ENCODE data around the gene RER1. TPM values are rescaled to one million over a fixed set of nuclear protein-coding genes. Genes with fewer than 3 reads are reported as not detected.

Gene RER1
- total RNA-seq, 2 donors from 2014 or later: 120 to 180 TPM

DNA sequence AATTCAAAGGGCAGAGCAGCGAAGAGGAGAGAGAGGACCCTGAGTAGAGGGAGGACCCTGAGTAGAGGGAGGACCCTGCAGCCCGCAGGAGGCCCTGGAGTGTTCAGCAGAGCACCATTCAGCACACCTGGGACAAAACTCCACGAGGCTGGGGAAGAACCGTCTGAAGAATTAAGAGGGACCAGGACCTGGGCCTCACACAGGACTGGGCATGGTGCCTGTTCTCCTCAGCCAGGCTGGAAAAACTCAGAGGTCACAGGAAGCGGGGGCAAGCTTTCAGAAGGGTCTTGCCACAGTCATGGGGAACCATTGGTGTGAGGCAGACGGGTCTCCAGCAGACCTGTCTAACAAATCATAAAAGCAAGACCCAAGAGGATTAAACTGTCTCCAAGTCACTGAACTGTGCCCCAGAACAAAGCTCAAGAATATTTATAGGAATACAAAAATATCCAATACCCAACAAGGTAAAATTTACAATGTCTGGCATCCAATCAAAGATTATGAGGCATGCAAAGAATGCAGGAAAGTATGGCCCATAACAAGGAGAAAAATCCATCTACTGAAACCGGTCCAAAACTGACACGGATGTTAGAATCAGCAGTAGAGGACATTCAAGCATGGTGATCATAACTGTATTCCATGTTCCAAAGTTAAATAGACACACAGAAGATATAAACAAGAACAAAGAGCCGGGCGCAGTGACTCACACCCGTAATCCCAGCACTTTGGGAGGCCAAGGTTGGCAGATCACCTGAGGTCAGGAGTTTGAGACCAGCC lies 30.9 kb upstream of the RER1 start:
- ATAC-seq (replicated peaks): no peak
- H3K4me1 Mint-ChIP-seq: no peaks in the 10 kb centered on the region
- no peak overlapping the region for H3K27ac Mint-ChIP-seq
- H3K4me3 Mint-ChIP-seq: no peak overlapping the region
- peaks cover 5% of the 10 kb centered on the region for H3K9me3 Mint-ChIP-seq
- H3K36me3 Mint-ChIP-seq (ENCODE audit: low read depth): no peaks in the 10 kb centered on the region
- H3K27me3 Mint-ChIP-seq: no peaks in the 10 kb centered on the region

DNA sequence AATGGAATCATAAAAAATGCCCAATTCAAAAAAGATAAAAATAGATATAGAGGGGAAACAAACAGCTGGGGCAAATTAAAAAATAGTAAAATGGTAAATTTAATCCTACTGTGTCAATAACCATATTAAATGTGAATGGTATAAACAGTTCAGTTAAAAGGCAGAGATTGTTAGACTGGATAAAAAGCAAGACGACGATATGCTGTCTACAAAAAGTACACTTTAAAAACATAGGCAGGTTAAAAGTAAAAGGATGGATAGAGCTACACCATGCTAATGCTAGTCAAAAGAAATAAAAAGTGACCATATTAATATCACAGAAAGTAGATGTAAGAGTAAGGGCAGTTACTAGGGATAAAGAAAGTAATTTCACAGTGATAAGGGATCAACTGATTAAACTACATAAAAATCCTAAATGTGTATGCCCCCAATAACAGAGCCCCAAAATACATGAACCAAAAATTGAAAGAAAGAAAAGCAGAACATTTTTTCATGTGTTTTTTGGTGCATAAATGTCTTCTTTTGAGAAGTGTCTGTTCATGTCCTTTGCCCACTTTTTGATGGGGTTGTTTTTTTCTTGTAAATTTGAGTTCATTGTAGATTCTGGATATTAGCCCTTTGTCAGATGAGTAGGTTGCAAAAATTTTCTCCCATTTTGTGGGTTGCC lies 27.7 kb upstream of the RER1 start:
- ATAC-seq (replicated peaks): no peak
- H3K9me3 Mint-ChIP-seq: peaks cover 5% of the 10 kb centered on the region
- no peak overlapping the region for H3K4me3 Mint-ChIP-seq
- H3K36me3 Mint-ChIP-seq (ENCODE audit: low read depth): no peaks in the 10 kb centered on the region
- H3K27me3 Mint-ChIP-seq: no peaks in the 10 kb centered on the region
- no peak overlapping the region for H3K27ac Mint-ChIP-seq
- no peaks in the 10 kb centered on the region for H3K4me1 Mint-ChIP-seq

DNA sequence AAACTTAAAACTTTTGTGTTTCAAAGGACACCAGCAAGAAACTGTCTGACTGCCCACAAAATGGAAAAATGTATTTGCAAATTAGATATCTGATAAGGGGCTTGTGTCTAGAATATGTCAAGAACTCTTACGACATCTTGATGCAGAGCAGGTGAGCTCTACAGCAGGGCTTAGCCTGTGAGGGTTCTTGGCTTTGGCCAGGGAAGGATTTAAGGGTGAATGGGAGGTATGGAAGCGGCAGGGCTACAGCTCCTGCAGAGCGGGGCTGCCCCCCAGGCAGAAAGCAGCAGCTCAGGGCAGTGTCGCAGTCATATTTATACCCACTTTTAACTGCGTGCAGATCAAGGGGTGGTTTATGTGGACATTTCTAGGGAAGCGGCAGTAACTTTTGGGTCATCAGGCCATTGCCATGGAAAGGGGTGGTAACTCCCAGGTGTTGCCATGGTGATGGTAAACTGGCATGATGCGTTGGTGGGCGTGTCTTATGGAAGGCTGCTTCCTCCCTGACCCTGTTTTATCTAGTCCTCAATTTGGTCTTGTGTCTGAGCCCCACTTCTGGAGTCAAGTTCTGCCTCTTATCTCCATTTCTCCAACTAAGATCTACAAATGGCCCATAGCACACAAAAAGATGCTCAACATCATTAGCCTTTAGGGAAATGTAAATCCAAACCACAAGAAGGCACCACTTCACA lies 23.4 kb upstream of the RER1 start:
- no peak for ATAC-seq (replicated peaks)
- H3K4me1 Mint-ChIP-seq: no peaks in the 10 kb centered on the region
- H3K9me3 Mint-ChIP-seq: peaks cover 5% of the 10 kb centered on the region
- no peak overlapping the region for H3K4me3 Mint-ChIP-seq
- H3K27me3 Mint-ChIP-seq: no peaks in the 10 kb centered on the region
- no peaks in the 10 kb centered on the region for H3K36me3 Mint-ChIP-seq (ENCODE audit: low read depth)
- no peak overlapping the region for H3K27ac Mint-ChIP-seq

DNA sequence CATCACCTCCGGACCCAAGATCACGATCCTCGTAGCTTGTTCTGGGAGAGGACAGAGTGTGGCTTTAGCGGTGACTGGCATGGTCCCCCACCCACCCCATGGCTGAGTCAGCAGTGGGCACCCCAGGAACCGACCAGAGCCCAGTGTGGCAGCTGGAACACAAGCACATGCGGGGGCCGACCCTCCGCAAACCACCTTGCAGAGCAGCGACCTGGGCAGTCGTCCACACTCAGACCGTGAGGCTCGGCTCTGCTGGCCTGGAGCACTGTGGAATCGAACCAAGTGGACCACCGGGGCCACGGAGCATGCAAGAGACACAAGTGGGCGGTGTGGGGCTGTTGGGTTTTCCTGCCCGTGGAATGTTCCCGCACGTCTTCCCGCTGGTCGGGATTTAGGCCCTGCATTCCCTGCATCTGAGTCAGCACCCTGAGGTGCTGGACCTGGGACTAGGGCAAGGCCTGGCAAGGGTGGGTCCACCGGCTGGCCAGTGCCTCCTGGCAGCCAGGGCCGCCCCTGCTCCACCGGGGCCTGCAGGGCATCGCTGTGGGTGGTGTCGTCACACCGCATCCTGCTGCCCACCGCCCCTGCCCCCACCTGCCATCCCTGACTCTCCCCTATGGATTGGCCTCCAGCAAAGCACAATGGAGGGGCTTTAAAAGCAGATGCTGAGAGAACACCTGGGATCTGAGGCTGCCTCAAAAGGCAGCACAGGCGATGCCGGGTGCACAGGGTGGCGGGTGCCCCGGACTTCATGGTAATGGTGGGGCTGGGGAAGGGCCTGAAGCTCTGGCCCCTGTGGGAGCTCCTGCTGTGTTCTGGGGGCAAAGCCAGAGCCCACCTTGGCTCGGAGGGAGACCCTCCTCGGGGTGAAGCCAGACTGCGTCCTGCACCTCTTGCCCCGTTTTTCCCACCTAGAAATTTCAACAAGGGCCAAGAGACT lies 18.8 kb upstream of the RER1 start:
- Mint-ChIP-seq H3K4me3 (no peak overlapping the region), H3K4me1 (no peaks in the 10 kb centered on the region), H3K9me3 (no peaks in the 10 kb centered on the region), H3K27ac (no peak overlapping the region), H3K36me3 (ENCODE audit: low read depth) (no peaks in the 10 kb centered on the region), H3K27me3 (no peaks in the 10 kb centered on the region)
- no peak for ATAC-seq (replicated peaks)

DNA sequence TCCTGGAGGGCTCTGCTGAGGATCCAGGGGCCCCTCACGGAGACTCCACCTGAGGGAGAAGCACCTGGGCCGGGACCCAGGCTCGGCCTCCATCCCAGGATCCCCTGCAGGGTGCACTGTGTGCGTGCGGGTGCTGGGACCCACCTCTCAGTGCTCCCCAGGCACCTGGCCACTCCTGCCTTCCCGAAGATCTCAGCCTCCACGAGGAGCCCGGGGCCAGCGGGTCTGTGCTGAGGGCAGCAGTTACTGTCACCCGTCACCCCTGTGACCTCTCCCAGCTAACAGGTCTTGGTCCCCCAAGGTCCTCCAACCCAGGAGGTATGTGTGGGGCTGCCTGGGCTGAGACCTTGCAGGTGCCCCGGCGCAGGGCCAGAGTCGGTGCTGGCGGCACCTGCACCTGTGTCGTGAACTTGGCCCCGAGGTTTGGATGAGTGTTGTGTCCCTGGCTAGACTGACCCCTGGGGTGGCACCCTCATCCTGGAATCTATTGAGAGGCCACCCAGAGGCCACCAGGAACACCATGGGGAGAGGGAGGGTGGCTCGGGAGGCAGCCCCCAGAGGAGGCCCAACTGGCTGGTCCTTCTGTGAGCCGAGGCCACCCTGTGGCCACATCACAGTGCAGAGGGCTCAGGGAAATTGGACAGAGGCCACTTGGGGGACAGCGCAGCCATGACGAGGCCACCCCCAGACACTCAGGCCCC lies 17.9 kb upstream of the RER1 start:
- no peak overlapping the region for H3K27ac Mint-ChIP-seq
- no peaks in the 10 kb centered on the region for H3K36me3 Mint-ChIP-seq (ENCODE audit: low read depth)
- H3K9me3 Mint-ChIP-seq: no peaks in the 10 kb centered on the region
- H3K4me3 Mint-ChIP-seq: no peak overlapping the region
- H3K4me1 Mint-ChIP-seq: no peaks in the 10 kb centered on the region
- no peaks in the 10 kb centered on the region for H3K27me3 Mint-ChIP-seq
- no peak for ATAC-seq (replicated peaks)

DNA sequence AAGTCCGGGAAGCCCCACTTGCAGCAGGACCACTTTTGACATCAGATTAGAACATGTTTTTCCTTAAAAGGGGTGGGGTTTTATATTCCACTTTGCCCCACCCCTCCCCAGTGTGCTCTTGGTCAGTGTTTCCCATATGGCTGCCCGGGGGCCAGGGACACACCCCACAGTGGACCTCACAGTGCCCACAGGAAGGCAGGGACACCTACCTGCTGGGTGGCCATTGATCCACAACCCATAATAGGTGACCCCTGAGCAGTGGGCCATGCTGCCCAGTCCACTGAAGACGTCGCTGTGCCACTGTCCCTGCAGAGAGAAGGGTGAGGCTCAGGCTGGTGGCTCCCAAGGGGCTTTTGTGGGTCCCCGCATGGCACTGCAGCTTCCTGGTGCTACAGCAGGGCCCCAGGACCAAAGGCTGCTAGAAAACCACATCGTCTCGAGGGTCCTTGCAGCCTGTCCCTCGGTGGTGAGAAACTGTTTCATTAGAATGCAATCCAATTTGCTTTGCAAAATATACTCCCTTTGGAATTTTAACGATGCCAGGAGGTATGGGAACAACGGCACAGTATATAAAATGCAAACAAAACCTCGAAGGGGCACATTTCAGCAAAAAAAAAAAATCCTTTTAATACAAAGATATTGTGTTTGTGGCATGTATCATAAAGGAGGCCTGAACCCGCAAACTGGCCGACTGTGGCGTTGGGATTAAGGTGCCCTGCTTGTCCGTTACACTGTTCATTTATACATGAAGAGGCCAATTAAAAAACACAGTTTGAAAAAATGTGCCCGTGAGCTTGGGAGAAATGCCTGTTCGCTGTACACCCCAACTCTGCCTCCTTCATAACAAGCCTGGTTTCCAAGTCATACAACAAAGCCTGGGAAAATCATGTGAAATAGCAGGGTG lies 17.1 kb upstream of the RER1 start:
- Mint-ChIP-seq H3K36me3 (ENCODE audit: low read depth) (no peaks in the 10 kb centered on the region), H3K4me3 (no peak overlapping the region), H3K27ac (no peak overlapping the region), H3K9me3 (no peaks in the 10 kb centered on the region), H3K4me1 (no peaks in the 10 kb centered on the region), H3K27me3 (no peaks in the 10 kb centered on the region)
- no peak for ATAC-seq (replicated peaks)

DNA sequence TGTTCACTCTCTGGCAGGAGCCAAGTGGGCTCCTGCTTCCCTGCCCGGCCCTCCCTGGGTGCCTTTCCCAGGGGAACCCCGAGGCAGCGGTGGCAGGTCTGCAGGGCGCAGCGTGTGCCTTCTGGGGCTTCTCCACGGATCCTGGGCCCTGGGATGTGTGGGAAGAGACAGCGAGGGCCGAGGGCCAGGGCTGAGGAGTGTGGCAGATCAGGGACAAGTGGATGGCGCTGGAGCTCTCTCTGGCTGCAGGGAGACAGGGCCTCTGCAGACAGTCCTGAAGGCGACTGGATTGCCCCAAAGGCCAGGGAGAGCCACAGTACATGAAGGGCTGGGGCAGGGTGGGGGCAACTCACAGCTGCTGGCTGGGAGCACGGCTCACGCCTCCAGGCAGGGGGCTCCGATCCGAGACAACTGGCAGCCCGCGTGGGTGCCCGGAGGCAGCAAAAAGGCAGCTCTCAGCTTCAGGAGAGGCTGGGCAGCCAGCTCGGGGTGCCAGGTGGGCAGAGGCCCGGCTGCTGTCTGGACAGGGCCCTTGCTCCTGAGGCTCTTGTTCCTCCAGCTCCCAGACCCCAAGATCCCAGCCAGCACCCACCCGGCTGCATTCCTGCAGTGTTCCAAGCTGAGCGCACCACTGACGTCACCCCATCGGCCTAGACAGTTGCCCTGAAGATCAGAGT lies 16.3 kb upstream of the RER1 start:
- Mint-ChIP-seq H3K4me1 (no peaks in the 10 kb centered on the region), H3K27ac (no peak overlapping the region), H3K9me3 (no peaks in the 10 kb centered on the region), H3K4me3 (no peak overlapping the region), H3K36me3 (ENCODE audit: low read depth) (no peaks in the 10 kb centered on the region), H3K27me3 (no peaks in the 10 kb centered on the region)
- ATAC-seq (replicated peaks): no peak

DNA sequence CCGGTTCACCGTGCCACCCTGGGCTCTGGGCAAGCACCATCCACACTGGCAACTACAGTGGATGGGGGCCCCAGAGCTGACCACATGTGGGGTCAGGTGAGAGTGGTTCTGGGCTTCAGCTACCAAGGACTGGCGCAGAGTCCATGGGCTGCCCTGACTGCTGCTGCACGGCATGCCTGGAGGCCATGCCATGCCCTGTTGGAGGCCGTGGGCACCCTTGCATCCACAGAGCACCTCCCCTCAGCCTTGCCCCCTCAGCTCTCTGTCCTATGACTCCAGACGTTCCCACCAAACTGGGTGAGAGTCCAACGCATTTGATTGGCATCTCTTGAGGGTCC lies 15.7 kb upstream of the RER1 start:
- no peaks in the 10 kb centered on the region for H3K36me3 Mint-ChIP-seq (ENCODE audit: low read depth)
- H3K27ac Mint-ChIP-seq: no peak overlapping the region
- ATAC-seq (replicated peaks): no peak
- no peaks in the 10 kb centered on the region for H3K4me1 Mint-ChIP-seq
- H3K27me3 Mint-ChIP-seq: no peaks in the 10 kb centered on the region
- H3K9me3 Mint-ChIP-seq: no peaks in the 10 kb centered on the region
- no peak overlapping the region for H3K4me3 Mint-ChIP-seq

DNA sequence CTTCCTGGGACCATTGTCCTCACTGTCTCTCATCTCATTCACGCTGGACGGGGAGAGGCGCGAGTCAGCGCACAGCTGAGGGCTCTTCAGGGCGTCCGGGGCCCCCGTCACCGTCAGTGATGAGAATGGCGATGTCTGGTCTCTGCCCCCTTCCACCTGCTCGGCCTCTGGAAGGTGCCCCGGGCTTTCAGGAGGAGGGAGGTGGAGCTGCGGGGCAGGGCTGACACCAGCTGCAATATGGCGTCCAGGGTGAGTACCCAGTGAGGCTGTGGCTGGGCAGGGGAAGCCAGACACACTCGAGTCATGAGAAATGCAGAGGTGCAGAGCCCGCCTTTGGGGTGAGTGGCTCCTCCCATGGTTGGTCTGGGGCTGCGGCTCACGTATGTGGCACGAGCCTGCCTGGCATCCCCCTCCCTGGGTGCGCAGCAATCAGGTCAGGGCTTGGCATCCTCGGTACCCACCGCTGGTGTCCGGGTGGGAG lies 15.3 kb upstream of the RER1 start:
- ATAC-seq (replicated peaks): no peak

DNA sequence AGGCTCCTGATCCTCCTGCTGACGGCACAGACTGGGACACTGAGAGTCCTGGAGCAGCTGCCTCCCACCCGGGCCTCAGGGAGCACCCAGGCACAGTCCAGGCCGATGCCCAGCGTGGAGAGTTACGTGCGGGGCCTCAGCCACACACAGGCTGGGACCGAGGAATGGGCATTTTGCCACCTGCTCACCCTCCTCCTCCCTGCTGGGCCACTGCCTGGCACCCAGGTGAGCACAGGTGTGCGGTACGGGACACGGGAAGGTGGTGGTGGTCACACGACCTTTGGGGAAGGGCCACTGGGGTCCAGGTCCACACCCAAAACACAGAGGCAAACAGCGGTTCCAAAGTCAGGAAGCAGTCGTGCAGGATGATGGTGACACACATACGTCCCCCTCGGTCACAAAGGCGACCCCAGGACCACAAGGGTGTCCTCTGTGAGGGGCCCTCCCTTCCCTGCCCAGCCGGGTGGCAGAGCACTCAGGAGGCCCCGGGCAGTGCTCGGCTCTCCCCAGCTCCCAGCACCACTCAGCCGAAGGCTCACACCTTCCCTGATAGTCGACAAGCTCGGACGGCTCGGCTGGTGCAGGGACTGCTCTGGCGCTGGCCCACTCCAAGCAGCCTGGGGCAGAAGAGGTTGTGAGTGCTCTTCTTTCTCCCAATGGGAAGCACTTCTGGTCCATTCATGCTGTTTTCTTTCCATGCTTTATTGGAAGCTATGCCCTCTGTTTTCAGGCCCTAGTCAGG lies 14.5 kb upstream of the RER1 start:
- no peak for ATAC-seq (replicated peaks)
- Mint-ChIP-seq H3K4me3 (no peak overlapping the region), H3K27me3 (no peaks in the 10 kb centered on the region), H3K27ac (no peak overlapping the region), H3K9me3 (no peaks in the 10 kb centered on the region), H3K36me3 (ENCODE audit: low read depth) (no peaks in the 10 kb centered on the region), H3K4me1 (no peaks in the 10 kb centered on the region)

More for the DNA sequence above, 15.3 kb upstream of the RER1 start:
- Mint-ChIP-seq H3K27me3 (no peaks in the 10 kb centered on the region), H3K4me1 (no peaks in the 10 kb centered on the region), H3K36me3 (ENCODE audit: low read depth) (no peaks in the 10 kb centered on the region), H3K4me3 (no peak overlapping the region), H3K9me3 (no peaks in the 10 kb centered on the region), H3K27ac (no peak overlapping the region)

DNA sequence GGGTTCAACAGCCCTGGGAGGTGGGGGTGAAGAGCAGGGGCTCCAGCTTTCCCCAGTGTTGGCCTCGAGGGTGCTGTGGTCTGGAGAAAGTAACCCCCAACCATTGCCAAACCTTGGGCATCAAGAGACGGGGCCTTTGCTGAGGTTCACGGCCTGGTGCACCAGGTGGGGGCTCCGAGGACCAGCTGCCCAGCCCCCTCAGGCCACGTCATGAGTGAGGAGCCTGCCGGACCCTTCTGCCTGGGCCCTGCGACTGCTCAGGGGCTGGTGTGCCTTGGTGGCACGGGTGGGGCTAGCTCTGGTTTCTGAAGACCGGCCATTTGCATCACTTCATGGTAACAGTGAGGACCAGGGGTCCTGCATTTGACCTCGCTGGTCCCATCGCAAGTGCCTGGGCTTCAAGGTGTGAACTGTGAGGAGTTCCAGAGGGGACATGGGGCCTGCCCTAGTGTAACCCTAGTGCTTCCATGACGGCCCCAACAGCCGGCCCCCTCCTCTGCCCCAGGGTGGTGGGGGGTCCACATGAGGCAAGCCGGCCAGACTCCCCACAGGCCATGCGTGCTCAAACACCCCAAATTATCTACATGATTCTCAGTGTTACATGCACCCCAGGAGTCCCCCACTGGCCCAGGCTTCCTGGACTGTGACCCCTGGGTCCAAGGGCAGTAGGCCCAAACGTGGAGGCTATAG lies 13.7 kb upstream of the RER1 start:
- Mint-ChIP-seq H3K9me3 (no peaks in the 10 kb centered on the region), H3K4me1 (no peaks in the 10 kb centered on the region)
- ATAC-seq (replicated peaks): no peak

DNA sequence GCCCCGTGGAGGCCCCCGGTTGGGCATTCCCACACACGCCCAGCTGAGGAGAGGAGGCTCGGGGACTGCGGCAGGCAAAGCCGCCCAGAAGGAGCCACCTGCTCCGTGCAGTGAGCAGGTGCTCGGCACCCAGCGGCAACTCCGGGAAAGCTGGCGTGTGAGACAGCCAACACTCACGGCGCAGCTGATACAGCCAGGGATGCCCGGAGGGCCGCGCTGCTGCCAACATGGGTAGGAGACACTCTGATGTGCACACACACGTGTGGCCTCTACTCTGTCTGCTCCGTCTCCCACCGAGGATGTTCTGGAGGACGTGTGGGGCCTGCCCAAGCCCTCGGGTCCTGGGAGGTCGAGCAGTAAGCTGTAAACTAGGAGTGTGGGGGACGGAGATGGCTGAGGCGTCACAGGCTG lies 13.2 kb upstream of the RER1 start:
- ATAC-seq (replicated peaks): no peak
- Mint-ChIP-seq H3K4me1 (no peaks in the 10 kb centered on the region), H3K4me3 (no peak overlapping the region), H3K27ac (no peak overlapping the region), H3K27me3 (no peaks in the 10 kb centered on the region), H3K9me3 (no peaks in the 10 kb centered on the region), H3K36me3 (ENCODE audit: low read depth) (no peaks in the 10 kb centered on the region)

More for the DNA sequence above, 13.7 kb upstream of the RER1 start:
- Mint-ChIP-seq H3K27ac (no peak overlapping the region), H3K27me3 (no peaks in the 10 kb centered on the region), H3K4me3 (no peak overlapping the region), H3K36me3 (ENCODE audit: low read depth) (no peaks in the 10 kb centered on the region)

Measured in activated T-helper 17 cell treated with anti-CD3 and anti-CD28 coated beads, Interleukin-2, amount 50 U/mL, for 72 hours (primary cell).